Suppressor macrophage (primary cell): ENCODE results near the gene SRD5A1.

ENCODE experiments used
- DNase-seq, 4 experiments: peaks; one replicate each; pipeline ENCODE4 v3.0.0-alpha.2; 2020 to 2022
- total RNA-seq, 17 experiments: gene quantifications; one replicate each; lab custom pipeline; 2026; ENCODE audit warnings: mixed read lengths in 6 of 17, inconsistent platforms in 3 of 17; lab: John Stamatoyannopoulos, UW

SRD5A1 gene
- total RNA-seq: 27.9 to 49.7 (median 36.5) reads per million in 17 experiments

DNA sequence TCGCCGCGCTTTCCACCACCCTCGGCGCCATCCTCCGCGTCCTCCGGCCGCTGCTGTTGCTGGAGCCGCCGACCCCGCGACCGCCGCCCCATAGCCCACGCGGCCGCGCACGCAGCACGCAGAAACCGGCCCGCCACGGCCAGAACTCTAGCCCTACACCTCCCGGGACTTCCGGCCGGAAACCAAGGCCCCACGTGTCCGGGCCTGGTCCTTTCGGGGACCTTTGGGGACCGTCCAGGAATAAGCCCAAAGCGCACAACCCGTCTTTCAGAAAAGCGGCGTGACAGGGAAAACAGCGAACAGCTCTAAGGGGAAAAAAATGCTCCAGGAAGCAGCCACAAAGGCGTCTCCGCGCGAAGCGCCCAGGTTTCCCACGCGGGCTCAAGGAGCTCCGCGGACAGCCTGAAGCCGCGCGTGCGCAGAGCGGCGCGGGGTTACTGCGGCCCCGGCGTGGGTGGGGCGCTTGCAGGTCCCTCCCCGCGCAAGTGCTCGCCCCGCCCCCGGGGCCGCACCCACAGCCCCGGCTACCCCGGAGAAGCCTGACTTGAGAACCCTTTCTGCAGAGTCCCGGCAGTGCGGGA lies at the start of gene SRD5A1, which contains the start of gene NSUN2:
SRD5A1 (plus strand) TSS at position 553 of the 581 bp plus-strand sequence. CDS start 137 bp downstream, outside the sequence.
NSUN2 (minus strand) TSS at position 157 of the 581 bp plus-strand sequence; CDS start at position 92, 65 bp downstream.
- DNase-seq: peak; percentile 95 to 99 (median 98)

DNA sequence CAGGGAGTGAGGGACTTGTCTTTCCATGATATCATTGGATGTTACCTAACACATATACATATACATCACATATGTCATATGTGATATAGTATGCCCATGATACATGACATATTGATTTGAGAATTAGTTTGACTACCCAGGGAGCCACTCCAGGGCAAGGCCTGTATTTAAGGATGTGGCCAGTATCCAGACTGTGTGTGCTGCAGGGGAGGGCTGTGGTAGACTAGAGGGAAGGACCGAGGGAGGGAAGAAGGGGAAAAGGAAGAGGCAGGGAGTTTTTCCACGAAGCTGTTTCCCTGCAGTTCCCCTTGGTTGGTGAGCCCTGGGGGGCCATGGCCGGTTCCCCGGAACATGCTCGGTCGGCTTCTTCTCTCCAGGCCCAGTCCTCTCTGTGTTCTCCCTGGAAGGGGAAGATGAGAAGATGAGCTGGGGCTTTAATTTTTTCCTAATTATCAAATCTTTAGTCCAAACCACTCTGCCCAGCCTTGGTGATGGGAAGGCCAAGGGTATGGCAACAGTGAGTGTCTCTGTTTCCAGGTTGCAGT lies 49.1 kb upstream of the SRD5A1 start:
- DNase-seq: no peak

GRCh38 chr5:6584727-6585126 lies 48.5 kb upstream of the SRD5A1 start:
- DNase-seq: no peak

GRCh38 chr5:6585168-6585567 lies 48.1 kb upstream of the SRD5A1 start:
- no peak for DNase-seq

DNA sequence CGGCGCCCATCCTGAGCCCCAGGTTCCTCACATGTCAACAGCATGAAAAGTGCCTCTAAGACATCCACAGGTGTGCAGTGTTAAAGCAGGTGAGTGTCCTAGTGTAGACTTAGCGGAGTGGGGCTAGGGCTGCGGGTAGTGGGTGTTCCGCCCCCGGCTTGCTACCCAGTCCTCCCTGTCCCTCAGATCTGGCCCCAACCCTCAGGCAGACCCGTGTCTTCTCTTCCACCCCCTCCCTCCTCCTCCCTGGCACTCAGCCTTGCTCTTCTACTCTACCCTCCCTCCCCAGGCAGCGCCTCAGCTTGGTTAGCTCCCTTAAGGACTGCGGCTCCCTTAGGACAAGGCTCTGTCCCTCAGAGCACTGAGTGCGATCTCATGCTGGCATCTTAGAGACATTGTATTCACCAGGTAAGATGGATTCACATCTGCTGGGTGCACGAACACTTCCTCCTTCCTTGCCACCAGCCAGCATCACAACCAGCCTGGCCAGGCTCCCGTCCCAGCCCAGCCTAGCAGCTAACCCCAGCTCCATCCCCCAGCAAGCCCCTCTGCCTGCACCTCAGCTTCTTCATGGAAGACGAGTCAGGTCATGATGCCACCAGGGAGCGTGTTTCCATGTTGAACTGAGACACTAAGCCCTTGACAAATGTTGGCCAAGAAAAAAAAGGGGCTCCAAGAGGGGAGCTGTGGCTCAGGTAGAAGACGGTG lies 47.1 kb upstream of the SRD5A1 start:
- no peak for DNase-seq

GRCh38 chr5:6586647-6587042 lies 46.6 kb upstream of the SRD5A1 start:
- DNase-seq: no peak

- DNase-seq: no peak
Observed at GRCh38 chr5:6587171-6587570, 46.1 kb upstream of the SRD5A1 start.

DNA sequence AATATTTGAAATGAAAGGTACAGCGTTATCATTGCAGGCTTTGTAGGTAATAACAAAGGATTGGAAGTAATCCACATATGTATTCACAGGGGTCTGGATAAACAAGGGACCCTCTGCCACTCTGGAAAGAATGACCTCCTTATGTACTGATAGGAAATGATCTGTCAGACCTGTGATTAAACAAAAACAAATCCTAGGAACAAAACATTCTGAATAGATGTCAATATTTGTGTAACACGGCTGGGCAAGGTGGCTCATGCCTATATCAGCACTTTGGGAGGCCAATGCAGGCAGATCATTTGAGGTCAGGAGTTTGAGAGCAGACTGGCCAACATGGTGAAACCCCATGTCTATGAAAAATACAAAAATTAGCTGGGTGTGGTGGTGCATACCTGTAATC lies 42.7 kb upstream of the SRD5A1 start:
- no peak for DNase-seq

DNA sequence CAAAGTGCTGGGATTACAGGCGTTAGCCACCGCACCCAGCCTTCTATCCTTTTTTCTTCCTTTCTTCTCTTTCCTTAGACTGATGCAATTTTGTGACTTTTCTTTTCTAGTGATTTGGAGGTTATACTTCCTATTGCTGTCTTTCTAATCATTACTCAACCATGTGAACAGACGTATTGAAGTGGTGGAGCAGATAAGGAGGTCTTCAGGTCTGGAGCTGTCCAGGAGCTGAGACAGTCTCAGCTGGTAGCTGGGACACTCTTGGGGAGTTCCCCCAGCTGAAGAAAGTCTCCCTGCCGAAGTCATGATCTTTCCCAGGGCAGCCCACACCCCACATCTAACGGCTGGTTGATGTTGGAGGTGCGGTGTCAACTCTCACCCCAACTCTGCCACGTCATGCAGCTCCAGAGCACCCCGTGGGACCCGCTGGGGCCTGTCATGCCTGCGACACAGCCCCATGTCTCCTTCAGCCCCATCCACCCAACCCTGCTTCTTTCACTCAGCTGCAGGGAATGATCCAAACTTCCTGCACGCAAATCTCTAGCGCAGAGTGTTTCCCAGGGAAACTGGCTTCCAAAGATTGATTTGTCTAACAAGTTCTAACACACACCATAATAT lies 41.5 kb upstream of the SRD5A1 start:
- DNase-seq: no peak

DNA sequence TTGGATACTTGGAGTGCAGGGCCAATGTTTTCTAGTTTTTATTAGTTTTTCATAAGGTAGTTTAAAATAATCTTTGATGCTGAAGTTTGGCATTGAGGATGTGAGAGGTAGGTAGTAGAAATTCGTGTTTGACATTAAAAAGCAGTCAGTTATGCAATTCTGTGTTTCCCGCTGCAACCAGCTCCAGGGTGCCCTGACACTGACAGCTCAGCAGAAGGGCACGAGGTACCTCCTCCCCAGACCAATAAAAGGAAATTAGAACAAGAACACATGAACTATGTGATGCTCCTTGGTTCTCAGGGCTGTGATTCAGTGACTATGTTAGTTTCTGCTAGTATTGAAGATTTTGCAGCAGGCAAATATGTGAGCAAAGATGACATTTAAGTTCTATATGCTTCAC lies 40.6 kb upstream of the SRD5A1 start:
- DNase-seq: peak; percentile 16 to 56 (median 46)

DNA sequence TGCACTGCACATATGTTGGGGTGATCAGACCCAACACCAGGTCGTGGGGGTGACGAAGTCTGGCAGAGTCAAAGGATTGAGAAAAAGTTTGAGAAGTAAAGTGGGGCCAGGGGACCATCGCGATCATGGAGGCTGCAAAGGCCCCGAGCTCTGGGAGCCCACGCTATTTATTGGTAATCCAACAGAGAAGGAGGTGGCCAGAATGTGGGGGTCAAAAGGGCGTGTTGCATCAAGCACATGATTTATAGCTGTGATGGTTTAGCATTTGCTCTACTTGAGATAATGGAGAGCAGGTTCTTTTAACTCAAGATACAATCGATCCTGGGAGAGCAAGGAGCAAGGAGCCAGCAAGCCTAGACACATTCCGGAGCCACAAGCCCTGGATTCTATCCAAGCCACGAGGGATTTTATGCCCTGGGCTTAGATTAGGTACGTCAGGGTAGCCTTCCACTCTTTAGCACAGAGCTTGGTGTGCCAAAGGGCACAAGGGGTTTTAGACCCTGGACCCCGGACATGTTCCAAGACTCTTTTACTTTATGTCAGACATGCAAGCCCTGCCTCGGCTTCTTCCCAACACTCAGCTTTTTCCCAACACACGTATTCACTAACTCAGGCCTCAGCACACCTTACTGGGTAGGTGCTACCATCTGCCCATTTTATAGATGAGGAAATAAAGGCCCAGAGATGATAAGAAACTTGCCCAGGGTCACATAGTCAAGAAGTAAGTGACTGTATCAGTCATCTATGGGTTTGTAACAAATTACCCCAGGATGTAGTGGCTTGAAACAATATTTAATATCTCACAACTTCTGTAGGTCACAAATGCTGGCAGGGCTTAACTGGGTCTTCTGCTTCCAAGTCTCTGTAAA lies 39.9 kb upstream of the SRD5A1 start:
- DNase-seq: no peak

DNA sequence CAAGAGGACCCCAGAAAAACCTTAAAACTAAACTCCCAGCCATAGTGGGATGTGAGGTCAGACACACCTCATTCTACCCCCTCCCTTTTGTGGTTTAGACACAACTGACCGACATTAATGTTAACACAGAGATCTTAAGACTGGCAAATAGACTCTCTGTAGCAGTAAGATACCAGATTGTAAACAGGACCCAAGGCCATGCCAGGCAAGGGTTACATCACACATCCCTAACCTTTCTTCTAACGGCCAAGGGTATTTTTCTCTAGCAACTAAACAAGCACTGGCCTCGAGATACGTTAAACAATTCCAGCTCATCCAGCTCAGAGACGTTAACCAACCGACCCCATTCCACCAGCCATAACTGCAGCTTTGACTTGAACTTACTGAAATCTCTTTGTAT lies 39.2 kb upstream of the SRD5A1 start:
- DNase-seq: no peak

GRCh38 chr5:6595405-6595804 lies 37.8 kb upstream of the SRD5A1 start:
- DNase-seq: no peak

GRCh38 chr5:6596388-6596787 lies 36.9 kb upstream of the SRD5A1 start:
- DNase-seq: no peak

GRCh38 chr5:6597557-6597956 lies 35.7 kb upstream of the SRD5A1 start:
- DNase-seq: no peak

GRCh38 chr5:6598351-6598900 lies 34.8 kb upstream of the SRD5A1 start:
- no peak for DNase-seq

- DNase-seq: no peak
Observed at GRCh38 chr5:6599739-6600138, 33.5 kb upstream of the SRD5A1 start.

DNA sequence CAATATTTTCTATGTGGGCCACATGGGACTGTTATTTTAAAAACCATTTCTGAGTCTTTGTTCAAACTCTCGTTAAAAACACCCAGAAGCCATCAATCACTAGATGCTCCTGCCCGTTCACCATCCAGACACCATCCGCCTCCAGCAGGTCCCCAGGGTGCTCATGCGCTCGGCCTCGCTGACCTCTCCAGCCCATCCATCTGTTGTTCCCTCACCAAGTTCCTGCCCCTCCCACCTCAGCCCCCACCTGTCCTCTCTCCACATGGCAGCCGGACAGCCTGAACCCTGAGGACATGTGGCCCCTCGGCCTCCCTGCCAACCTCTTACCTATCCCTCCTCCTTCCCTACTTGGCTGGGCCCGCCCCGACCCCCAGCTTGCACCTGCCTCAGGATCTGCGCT lies 32.0 kb upstream of the SRD5A1 start:
- no peak for DNase-seq

DNA sequence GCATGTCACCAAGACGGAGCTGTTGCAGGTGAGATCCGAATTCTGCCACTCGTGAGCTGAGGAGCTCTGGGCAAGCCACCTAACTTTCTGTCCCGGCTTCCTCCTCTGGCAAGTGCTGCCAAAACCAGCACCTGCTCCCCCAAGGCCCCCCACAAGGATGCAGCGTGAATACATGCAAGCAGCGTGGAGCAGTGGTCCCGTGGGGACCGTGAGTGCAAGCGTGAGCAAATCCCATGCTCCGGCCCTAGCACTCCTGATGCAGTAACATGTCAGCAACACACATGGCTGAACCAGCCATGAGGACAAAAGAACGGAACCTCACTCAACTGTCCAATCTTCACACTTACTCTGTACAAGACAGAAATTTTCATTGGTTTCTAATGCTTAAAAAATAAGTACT lies 31.4 kb upstream of the SRD5A1 start:
- no peak for DNase-seq

- no peak for DNase-seq
Observed at GRCh38 chr5:6602441-6602840, 30.8 kb upstream of the SRD5A1 start.

- no peak for DNase-seq
Observed at GRCh38 chr5:6603643-6604042, 29.6 kb upstream of the SRD5A1 start.

GRCh38 chr5:6604341-6604740 lies 28.9 kb upstream of the SRD5A1 start:
- no peak for DNase-seq
